Measurements from ENCODE around the gene AIG1.
"Not testable (repeated sequence)": the region's sequence is repeated elsewhere in the genome, so short reads cannot be mapped to it uniquely, and the experiment has no call there.

AIG1 gene

DNA sequence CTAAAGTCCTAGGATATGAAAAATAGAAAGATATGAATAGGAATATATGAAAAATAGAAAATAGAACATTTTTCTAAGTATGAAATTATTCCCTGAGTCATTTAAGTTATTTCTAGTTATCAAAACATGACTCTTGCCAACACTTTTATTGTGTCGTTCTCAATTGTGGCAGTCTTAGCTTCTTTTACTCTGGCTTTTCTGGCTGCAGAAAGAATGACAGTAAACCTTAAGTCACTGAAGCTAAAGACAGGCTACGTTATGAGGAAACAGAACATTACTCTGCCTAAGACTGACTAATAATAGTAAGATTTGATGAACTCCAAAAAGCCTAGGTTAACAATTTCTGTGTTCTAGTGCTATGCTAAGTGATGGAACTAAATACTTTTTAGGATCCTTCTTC lies 74.6 kb downstream of the AIG1 start:
- no peak for DNase-seq

DNA sequence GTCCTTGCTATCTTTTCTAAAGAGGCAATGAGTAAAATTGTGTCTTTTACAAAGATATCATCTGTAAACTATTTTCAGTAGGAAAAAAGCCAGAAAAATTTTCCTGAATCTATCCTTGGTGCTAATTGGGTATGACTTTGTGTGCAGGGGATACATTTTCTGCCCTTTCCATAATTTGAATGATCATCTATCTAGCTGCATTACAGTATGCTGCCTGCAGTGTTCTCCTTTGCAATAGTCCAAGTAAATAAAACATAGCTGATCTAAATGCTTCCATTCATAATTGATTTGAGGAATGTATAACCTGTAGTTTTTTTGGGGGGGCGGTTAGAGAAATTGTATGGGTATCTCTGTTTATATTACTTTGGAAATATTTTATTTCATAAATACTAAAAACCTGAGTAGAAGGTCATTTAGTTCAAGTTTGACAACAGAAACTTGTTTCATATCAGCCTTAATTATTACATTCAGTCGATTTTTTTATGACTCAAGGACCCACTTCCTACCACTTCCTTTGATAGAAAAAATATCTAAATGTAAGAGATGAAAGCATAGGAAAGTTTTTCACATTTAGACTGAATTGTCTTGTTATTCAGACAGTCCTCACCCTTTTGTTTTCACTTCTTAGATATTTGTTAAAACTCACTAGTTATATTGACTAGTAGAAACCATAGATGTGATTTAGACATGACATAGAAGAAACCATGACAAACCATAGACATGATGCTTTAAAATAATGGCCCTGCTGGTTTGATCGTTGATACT lies 75.3 kb downstream of the AIG1 start:
- DNase-seq: no peak

GRCh38 chr6:143136647-143137046 lies 76.0 kb downstream of the AIG1 start:
- DNase-seq: no peak

GRCh38 chr6:143139239-143139784 lies 78.6 kb downstream of the AIG1 start:
- no peak for DNase-seq

GRCh38 chr6:143139884-143140283 lies 79.2 kb downstream of the AIG1 start:
- DNase-seq: not testable (repeated sequence)

GRCh38 chr6:143140767-143141166 lies 80.1 kb downstream of the AIG1 start:
- no peak for DNase-seq

DNA sequence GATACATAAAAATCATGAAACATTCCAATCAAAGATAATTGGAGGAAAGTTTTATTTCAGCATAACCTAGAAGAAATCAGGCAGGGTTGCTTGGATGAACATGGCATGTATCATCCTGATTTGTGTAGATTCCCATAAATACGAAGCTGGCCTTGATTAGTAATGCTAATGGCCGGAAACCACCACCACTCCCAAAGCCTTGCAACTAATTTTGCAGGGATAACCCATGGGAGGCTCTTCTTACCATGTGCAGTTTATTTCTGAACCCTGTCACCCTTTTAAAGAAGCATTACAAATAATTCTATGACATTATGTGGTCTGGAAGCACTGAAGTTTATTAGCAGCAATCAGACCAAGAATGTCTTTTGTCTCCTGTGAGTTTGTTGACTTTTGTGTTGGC lies 80.8 kb downstream of the AIG1 start:
- DNase-seq: no peak

DNA sequence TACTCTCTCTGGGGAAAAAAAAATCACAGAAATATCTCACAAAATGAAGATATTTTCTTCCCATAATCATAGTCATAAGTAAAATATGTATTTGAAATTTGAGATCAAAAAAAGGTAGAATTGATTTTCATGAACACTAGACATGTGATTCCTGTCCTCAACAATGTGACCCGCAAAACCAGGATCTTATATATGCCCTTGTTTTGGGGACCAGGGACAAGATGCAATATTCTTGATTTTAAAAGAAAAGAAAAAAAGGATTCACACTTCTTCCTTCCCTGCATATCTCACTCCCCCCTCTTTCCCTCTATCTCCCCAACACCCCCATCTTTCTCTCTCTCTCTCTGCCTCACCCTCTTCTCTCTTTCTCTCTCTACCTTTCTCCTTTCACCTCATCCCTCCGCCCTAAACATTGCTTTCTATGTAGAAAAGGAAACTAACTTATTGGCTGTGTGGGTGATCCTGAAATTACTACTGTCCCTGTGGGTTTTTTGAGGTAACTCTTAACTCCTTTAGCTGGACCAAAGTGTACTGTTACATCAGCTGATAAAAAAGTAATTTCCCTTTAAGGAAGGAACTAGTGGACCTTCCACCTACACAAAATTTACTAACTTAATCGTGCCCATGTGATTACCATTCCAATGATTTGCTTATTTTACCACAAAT lies 85.6 kb downstream of the AIG1 start:
- DNase-seq: no peak

DNA sequence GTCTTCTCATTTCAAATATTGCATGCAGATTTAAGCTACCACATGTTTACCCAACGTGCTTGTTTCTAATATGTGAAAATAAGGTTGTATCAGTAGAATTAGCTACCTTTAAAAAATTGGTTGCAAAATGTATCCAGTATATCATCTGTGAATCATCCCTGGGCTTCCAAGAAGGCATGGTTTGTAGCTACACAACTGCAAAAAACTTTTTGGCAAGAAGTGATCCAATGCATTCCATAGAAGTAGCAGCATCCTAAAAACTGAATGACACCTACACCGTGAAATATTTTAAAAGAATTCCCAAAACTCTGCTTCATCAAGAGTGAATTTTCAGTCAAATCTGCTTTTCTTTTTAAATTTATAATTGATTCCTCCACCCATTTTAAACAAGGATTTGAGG lies 89.1 kb downstream of the AIG1 start:
- no peak for DNase-seq

- DNase-seq: no peak
Observed at GRCh38 chr6:143150281-143150680, 89.6 kb downstream of the AIG1 start.

GRCh38 chr6:143151381-143151780 lies 90.7 kb downstream of the AIG1 start:
- no peak for DNase-seq

DNA sequence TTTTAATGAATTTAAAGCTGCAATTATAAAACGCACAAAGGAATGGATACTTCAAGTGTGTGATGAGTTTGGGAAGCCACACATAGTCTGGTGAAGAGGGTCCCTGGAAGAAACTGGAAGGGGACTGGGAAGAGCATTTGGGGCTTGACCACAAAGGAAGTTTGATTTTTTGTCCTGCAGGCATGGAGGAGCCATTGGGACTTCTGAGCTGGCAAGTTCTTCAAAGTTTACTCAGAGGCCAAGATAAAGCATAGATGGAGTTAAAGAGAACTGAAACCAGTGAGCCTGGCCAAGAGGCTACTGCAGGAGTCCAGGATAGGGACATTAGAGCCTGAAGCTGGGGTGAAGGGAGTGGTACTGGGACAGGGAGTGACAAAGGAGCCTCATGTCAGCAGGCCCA lies 95.0 kb downstream of the AIG1 start:
- DNase-seq: no peak

- no peak for DNase-seq
Observed at GRCh38 chr6:143157131-143157530, 96.4 kb downstream of the AIG1 start.

DNA sequence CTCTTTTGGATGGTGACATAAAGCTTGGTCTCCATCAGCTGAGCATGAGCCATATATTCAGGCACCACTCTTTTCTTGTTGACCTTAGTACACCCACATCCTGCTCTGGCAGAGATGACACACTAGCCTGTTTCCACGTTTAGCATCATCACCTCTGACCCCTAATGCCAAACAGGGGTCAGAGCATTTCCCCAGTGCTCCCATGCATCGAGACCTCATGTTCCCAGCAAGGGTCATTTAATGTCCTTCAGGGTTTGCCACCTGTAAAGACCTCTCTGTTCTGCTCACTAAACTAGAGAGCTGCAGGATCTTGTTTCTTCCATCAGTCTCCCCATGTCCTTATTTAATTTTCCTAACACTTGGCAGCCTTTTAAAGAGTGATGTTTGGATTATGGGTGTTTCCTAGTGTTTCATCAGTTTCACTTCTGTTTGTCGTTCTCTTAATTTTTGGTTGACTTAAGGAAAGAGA lies 97.5 kb downstream of the AIG1 start:
- DNase-seq: no peak

DNA sequence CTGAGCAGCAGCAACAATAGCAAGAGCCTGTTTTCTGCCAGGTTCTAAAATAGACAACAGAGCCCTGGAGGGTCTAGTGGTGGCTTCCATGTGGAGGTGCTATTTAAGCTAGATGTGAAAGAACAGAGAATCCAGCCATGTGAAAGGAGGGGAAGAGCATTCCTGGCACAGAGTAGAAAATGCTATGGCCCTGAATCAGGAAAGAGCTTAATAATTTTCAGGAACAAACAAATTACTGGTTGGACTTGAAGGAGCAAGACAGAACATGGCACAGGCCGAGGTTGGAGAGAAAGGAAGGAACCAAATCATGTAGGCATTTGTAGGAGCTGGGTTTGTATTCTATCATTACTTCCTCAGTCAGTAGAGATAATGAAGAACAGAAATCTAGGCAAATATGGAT lies 98.3 kb downstream of the AIG1 start:
- DNase-seq: no peak

- DNase-seq: no peak
Observed at GRCh38 chr6:143160015-143160414, 99.3 kb downstream of the AIG1 start.

- DNase-seq: no peak
Observed at GRCh38 chr6:143160439-143161220, 99.9 kb downstream of the AIG1 start.

- DNase-seq: no peak
Observed at GRCh38 chr6:143163621-143164020, 102.9 kb downstream of the AIG1 start.

- no peak for DNase-seq
Observed at GRCh38 chr6:143164565-143165105, 103.9 kb downstream of the AIG1 start.

GRCh38 chr6:143165315-143165855 lies 104.7 kb downstream of the AIG1 start:
- no peak for DNase-seq

DNA sequence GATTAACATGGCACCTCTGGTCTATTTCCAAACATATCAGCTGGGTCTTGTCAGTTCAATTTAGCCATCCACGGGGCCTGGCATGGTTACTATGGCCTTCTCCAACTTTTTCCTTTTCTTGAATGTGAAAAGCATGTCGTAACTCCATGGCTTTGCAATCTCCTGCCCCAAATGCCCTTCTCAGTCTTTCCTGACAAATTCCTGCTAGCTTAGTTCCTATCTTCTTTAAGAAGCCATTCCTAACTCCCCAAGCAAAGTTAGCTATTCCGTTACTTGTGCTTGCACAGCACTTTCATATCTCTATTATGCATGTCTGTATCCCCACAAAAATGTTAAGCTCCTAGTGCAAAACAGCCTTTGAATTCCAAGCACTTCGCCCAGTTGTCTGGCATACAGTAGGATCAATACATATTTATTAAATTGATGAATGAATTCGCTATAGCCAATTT lies 105.6 kb downstream of the AIG1 start:
- DNase-seq: no peak

GRCh38 chr6:143167224-143167623 lies 106.5 kb downstream of the AIG1 start:
- DNase-seq: no peak

GRCh38 chr6:143168396-143168816 lies 107.7 kb downstream of the AIG1 start:
- DNase-seq: not testable (repeated sequence)
